ENCODE results near the gene RBM5.

The RBM5 gene

DNA sequence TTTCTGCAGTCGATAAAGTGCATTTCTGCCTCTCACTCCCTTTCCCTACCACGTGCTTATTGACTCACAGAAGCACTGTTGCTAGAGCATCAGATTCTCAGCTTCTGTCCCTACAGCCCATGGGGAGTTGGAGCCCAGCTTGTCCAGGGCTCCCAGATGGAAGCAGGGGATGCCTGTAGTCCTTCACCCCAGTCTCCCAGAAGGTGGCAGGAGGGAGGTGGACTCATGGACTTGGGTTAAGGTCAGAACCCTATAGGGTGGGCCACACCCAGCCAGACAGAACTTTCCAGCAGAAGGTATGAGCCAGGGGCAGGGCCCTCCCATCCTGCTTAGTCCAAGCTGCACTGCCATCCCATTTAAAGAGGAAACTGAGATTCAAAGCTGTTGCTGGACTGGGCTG lies 33.4 kb downstream of the RBM5 start:
- no peak for DNase-seq

DNA sequence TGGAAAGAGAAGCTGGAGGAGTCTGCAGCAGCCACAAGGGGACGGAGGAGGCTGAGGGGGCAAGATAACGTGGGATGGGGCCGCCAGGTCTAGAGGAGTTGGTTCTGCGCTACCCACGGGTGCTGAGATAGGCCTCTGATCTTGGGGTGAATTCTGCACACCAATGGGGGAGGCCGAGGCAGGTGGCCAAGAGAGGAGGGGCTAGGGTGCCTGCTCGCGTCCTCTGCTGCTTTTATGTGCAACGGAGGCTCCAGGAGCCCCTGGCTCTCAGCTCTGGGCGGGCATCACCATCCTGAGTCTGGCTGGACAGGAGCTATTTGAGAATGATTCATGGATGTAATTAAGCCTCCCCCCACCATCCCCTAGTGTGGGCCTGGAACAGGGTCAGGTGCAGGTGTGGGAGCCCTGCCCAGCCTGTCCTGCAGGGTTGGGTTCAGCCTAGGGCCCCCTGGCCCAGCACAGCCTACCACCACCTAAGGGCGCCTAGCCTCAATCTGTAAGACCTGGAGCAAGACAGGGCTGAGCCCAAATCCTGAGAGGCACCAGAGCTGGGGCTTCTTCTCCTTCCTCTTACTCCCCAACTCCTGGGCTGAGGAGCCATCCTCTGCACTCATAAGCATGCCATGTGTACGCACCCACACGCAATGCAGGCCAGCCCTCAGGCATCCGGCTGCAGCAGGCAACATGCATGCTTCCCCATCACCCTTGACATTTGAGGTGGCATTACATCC lies 34.1 kb downstream of the RBM5 start:
- DNase-seq: no peak

GRCh38 chr3:50123394-50124051 lies 34.8 kb downstream of the RBM5 start:
- DNase-seq: no peak

DNA sequence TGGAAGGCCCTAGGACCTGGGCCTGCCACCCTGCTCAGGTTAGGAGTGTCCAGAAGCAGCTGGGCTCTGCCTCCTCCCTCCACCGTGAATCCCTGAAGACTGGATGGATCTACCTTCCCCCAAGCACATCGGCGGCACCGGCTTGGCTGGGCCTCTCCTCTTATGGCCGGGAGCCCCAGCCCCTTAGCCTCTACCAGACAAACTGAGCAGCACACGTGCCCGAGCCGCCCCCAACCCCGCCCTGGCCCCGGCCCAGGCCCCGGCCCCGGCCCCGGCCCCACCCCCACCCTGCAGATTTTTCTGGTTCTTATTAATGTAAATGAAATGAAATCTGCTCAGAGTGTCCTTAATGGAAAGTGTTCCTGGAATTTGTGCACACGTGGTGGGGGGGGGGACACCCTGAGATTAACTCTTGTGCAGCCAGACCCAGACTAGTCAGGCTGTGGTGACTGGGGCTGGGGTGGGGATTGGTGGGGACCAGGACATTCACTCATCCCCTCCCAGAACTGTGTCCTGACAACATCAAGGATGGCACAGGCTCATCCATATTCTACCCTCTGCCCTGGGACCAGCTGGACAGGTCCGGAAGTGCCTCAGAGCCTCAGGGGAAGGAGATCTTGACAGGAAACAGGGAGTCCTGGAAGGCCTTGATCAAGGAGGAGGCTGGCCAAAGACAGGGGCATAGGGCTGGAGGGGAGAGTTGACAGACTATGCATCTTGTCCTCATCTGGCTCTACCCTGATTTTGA lies 35.5 kb downstream of the RBM5 start:
- DNase-seq: peak; percentile 68

DNA sequence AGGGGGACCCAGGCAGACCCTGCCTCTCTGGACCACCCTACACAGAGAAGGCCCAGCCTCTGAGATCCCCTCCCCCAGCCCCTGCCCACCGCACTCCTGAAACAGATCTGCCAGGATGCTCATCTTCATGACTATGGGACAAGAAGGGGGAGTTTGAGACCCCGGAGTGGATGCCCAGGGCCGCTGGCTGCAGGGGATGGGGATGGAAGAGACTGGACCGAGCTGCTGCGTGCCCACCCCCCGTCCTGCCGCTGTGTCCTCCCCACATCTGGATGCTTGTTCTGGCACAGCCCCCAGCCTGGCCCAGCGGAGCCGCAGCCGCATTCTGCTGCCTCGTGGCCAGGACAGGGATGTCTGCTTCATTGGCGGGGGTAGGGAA lies 36.1 kb downstream of the RBM5 start:
- DNase-seq: peak; percentile 78

DNA sequence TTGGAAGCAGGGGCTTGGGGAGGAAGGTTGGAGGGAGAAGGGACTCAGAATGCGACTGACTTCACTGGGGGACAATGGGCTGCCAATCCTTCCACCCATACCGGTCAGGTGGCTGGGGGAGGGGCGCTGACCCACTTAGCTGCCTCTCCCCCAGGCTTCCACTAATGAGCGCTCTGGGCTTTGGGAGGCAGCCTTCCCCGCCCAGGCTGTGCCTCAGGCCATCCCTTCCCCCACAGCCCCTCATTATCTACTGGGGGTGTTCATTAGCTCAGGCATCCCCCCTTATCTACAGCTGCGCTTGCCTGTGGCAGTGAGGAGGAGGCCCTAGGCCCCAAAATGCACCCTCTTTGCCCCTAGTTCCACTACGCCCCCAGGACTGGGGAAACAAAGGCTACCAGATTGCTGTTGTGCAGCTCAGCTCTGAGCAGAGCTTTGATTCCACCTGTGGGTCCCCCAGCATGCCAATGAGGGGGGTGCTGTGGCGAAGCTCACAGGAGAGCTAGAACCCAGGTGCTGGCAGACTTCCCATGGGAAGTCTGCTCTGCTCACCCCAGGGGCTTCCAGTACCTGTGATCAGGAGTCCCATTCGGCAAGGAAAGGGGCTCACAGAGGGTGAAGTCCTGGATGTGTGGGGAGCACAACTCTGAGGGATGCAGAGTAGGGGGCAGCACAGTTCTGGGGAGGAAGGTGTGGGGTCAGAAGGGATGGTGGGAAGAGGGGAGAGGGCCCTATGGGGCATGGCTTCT lies 37.0 kb downstream of the RBM5 start:
- no peak for DNase-seq

- DNase-seq: no peak
Measured at GRCh38 chr3:50126287-50127211, 37.8 kb downstream of the RBM5 start.

DNA sequence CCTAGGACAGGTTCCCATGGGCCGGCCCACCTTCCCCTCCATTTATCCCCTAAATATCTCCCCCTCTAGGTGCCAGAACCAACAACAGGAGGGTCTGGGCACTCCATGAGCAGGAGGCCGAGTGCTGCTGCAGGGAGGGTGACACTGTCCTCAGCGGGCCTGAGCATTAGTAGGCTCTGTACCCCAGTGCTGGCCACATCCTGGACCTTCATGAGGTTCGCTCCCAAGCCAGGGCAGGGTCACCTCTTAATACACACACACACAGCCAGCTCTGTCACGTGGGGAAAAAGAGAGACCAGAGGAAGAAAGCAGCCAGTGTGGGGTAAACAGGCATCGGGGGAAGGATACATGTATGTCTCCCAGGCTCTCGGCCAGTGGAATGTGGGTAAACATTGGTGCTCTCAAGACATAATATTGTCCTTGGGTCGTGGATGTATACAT lies 38.6 kb downstream of the RBM5 start:
- DNase-seq: no peak

DNA sequence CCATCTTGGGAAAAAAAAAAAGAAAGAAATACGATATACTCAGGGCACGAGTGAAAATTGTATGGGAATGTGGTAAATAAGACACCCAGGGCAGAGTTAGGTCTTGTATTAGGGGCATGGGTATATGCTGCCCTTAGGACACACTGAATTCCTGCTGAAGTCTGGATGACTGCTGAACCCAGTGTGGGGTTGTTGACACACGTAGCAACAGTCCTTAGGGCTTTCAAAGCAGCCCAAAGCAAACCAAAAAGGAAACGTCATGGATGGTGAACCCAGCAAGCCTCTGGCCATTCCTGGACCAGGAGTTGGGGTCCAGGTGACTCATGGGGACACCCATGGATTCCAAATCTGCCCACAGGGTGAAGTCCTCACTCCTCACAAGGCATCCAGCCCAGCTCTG lies 39.3 kb downstream of the RBM5 start:
- no peak for DNase-seq

DNA sequence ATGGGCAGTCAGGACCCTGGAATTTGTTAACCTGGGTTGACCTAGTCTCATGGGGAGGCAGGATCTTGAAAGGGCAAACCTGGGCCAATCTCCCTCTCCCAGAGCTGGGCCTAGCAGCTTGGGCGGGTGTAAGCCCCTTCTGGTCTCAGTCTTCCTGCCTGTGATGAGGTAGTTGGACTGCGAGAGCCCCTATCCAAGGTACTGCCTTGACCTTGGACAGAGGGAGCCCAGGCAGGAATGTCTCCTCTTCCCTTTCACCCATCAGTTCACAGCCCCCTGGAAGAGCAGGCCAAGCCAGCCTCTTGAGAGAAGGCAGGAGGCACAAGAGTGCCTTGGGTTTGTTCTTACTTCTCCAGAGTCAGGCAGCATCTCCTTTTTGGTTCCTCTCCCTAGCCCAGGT lies 41.7 kb downstream of the RBM5 start:
- no peak for DNase-seq

- DNase-seq: no peak
Measured at GRCh38 chr3:50132421-50133282, 43.9 kb downstream of the RBM5 start.

DNA sequence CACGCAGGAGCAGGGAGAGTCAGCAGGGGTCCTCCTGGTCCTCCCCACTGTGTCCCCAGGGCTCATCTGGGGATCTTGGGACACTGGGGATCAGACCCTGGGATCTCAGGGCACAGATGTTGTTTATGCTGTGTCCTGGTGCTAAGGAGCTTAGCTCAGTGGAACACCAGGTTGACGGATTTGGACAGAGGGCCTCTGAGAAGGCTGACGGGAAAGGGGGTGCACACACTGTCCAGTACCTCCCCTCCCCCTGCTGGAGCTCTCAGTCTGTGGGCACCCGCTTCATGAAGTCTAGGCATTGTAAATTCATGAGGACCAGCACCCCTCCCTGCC lies 44.5 kb downstream of the RBM5 start:
- DNase-seq: no peak

GRCh38 chr3:50134367-50134766 lies 45.6 kb downstream of the RBM5 start:
- DNase-seq: no peak

- no peak for DNase-seq
Measured at GRCh38 chr3:50135964-50136363, 47.2 kb downstream of the RBM5 start.

DNA sequence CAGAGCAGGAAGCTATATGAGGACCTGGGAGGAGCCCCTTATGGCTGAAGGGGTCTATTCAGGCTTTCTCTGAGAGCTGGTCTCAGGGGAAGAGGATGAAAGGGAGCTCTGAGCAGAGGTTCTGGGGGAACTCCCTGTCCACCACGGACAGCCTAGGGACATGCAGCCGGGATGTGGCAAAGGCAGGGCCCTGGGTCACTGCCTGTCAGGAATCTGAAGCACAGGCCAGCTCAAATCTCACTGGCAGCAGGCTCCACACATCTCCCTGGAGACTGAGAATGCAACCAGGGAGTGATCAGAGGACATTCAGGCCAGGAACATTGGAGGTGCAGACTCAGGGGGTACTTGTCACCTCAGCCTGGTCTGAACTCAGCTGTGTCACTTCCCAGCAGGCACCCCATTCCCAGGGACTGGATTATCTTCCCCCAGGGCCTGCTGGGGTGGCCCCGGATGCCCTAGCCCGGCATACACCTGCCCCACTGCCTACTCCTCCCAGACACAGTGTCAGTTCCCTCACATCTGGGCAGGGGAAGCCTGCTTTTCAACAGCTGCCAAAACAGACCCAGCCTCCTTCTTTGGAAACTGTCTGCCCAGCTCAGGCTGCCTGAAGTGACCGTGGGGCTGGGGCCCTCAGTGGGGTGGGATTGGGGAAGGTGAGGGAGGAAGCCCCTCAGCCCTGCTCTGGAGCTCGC lies 48.1 kb downstream of the RBM5 start:
- peak; percentile 19 for DNase-seq

DNA sequence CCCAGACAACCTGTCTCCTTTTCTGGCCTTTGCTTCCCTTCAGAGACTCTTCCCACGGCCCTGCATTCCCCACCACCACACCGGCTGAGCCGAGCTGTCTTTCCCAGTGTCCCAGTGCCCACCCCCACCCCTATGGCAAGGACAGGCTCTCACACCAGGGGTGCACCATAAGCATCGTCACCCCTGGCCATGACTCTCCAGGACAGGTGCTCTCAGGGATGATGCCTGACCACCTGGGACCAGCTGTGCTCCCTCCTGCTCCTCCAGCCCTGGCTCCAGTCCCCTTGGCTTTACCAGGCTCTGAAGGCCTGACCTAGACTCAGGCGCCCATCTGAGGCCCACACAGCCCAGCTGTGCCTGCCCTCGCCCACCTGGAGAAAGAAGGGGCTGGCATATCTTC lies 48.8 kb downstream of the RBM5 start:
- DNase-seq: no peak

DNA sequence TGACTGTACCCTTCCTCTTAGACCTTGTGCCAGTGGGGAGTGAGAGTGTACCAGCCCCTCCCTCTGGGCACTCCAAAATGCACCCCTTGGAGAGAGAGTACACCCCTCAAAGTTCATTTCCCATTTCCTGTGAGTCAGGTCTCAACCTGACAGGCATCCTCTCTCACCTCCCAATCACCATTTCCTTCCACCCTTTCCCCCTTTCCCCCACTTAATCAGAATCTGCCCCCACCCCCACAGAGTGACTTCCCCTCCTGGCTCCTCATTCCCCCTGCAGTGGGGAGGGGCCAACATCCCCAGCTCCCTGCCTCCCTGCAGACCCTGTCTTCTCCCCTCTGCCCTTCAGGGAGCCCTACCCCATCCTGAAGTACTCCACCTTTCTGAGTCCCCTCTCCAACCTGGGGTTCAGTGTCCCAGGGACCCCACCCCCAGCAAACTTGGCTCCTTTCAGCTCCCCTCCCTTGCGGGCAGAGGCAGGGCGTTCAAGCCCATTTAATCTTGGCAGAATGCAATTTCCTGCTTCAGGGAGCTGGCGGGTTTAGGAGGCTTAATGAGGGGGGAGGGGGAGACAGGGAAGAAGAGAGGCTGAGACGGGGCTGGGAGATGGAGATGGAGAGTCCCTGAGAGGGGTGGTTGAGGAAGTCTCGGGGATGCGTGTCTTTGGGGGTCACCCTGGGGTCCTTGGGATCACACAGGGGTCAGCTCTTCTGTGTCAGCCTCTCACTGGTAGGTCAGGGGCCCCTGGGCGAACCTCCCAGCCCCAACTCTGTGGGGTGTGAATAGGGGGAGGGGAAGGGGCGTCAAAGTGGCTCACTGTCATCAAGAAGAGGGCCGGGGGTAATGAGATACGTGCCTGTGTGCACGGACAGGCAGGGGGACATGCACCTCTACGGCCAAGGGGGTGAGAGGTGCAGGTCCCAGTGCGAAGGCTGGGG lies 49.8 kb downstream of the RBM5 start:
- no peak for DNase-seq

- no peak for DNase-seq
Measured at GRCh38 chr3:50139308-50139707, 50.6 kb downstream of the RBM5 start.

- no peak for DNase-seq
Measured at GRCh38 chr3:50139718-50140423, 51.2 kb downstream of the RBM5 start.
